Stimulated activated CD4-positive, alpha-beta T cell treated with anti-CD3 and anti-CD28 coated beads, Interleukin-15, amount 100 ng/mL, for 48 hours (primary cell): ENCODE data around the gene PCSK6.
"Not testable (repeated sequence)": the region's sequence is repeated elsewhere in the genome, so short reads cannot be mapped to it uniquely, and the experiment has no call there.

Source experiments
- DNase-seq, 2 donors: peaks; one replicate each; pipeline ENCODE4 v3.0.0-alpha.2; 2020; ENCODE audit warnings: low read depth in 2 of 2

Gene PCSK6

GRCh38 chr15:101432982-101433381 is 56.5 kb downstream of the PCSK6 start:
- DNase-seq, result no peak

DNA sequence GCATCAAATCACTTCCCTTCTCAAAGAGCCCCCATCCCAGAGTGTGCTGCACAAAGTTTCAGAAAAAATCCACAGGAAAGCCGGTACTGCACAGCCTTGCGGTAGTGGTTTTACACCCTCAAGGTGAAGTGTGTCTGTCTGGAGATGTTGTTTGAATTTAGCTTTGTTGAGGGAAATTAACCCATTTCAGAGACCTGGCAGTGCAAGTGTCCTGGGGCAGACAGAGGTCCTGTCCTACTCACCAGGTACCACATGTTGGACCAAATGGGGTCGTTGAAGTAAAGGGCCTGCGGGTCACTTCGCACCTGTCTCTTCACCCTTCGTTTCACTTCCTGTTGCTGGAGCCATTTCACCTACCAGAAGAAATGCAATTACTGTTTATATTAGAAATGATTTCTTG is 57.8 kb downstream of the PCSK6 start:
- DNase-seq, result no peak

- no peak for DNase-seq
These were observed 58.2 kb downstream of the PCSK6 start for GRCh38 chr15:101431301-101431700.

- no peak for DNase-seq
These were observed 59.9 kb downstream of the PCSK6 start for GRCh38 chr15:101429646-101430045.

GRCh38 chr15:101429191-101429590 is 60.3 kb downstream of the PCSK6 start:
- DNase-seq, result no peak

DNA sequence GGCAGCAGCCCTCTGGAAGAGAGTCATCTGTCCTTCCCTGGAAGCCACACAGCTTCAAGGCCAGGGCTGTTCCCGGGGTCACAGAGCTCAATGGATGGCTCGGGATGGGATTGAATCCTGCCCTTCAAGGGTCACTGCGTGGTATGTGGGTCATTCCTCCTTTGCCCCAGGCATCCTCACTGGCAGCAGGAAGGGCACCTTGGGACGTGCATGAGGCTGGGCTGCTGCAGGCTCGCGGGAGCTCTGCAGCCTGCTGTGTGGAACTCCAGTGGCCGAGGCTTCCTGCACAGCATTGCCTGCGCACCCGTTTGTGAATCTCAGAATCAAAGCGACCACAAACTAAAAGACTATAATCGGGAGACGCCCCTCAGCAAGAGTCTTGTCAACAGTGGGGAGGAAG is 60.7 kb downstream of the PCSK6 start:
- no peak for DNase-seq

DNA sequence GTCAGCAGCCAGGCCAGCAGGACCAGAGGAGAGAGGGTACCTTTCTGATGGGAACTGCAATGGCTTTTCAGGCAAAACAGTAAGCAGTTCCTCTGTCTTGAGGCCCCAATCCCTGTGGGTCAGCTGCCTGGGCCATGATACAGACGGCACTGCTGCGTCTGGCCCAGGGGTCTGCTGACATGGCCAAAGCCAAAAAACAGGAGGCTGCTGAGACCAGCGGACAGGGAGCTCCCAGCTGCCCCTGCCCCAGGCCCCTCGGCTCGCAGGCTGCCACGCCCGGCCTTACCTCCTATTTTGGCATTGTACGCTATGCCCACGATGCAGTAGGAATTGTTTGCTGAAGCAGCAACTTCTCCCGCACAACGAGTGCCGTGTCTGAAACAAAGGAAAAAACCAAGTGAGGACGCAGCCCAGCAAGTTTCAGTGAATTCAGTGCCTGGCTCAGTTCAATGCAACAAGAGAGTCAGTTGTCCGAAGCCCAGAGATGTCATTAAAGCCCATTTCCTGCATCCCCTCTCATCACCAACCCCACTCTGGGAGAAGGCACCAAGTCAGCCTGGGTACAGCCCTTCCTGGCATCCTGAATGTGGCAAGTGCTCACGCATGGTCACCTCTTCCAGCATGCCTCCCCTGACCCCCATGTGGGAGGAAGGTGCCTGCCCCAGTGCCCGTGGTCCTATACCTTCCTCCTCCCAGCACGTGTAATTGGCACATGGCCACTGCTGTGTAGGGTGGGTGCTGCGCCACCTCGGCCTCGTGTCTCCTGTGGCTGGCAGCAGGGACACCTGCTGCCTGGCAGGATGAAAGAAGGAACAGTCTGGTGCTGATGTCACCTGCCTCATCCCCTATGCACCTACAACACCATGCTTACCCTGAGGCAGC is 61.7 kb downstream of the PCSK6 start:
- DNase-seq, result no peak

DNA sequence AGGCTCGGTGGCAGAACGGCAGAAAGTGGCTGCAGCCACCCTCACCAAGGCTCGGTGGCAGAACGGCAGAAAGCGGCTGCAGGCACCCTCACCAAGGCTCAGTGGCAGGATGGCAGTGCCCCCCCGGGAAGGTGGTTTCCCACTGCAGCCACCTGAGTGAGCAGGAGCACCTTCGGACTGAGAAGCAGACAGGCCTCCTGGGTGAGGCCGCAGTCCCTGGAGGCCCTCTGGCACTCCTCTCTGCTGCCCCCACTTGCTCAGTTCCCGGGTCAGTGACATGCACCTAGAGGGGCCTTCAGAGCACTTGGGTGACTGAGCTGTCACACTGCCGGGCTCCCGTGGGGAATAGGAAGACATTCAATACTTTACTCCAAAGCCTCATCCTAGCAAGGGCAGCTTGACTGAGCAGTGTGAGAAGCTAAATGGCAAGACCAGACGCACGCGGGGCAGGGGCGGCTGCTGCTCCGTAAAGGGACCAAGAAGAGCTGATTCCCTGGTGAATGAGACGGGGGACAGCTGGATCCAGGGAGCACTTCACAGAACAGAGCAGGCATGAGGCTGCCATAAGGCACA is 62.7 kb downstream of the PCSK6 start:
- no peak for DNase-seq

- DNase-seq, result no peak
These were observed 63.6 kb downstream of the PCSK6 start for GRCh38 chr15:101425787-101426365.

DNA sequence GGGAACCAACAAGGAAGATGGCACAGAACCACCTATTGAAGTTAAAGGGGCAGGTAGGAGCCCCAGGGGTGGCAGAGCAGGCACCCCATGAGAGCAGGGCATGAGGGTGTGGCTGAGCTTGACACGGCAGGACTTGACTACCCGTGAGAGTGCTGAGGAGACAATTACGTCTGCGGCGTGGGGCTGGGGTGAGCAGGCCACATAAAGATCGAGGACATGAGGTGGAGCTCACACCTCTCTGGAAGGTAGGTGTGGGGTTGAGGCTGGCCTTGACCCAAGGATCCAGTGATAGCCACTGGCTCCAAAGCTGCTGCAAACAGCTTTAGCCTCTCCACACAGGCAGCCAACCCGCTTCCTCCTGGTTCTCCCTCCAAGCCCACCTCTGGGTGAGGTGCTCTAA is 64.5 kb downstream of the PCSK6 start:
- no peak for DNase-seq

GRCh38 chr15:101420232-101420631 is 69.3 kb downstream of the PCSK6 start:
- no peak for DNase-seq

- DNase-seq, result not testable (repeated sequence)
These were observed 73.0 kb downstream of the PCSK6 start for GRCh38 chr15:101416475-101416874.

DNA sequence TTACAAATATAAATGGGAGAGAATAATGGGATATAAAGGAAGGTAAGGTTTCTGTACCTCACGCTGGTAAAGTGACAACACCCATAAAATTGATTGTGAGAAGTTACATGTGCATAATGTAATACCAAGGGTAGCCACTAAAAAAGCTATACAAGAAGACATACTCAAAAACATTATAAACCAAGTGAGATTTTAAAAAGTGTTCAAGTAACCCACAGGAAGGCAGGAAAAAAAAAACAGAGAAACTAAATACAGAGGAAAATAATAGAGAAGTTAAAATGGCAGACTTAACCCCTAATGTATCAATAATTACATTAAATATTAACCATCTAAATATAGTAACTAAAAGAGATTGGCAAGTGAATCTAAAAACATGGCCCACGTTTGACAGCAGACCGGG is 76.3 kb downstream of the PCSK6 start:
- DNase-seq, result no peak

DNA sequence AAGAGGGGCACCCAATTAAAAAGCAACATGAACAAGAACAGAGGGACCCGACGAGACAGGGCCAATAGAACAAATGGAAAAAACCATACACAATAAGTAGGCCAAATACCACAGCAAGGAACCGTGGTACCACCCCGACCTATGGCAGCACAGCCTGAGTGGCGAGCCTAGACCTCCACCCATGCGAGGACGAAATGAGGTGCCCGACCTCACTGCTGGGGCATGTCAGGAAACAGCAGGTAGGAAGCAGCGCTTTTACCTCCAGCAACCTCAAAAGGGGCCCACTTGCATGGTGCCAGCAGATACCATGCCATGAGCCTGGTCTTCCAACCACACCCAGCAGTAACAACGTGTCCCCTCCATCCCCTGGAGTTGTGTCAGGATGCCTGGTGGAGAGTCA is 77.9 kb downstream of the PCSK6 start:
- DNase-seq, result no peak

- DNase-seq, result no peak
These were observed 78.4 kb downstream of the PCSK6 start for GRCh38 chr15:101411085-101411484.

GRCh38 chr15:101410612-101411011 is 78.9 kb downstream of the PCSK6 start:
- DNase-seq, result no peak

DNA sequence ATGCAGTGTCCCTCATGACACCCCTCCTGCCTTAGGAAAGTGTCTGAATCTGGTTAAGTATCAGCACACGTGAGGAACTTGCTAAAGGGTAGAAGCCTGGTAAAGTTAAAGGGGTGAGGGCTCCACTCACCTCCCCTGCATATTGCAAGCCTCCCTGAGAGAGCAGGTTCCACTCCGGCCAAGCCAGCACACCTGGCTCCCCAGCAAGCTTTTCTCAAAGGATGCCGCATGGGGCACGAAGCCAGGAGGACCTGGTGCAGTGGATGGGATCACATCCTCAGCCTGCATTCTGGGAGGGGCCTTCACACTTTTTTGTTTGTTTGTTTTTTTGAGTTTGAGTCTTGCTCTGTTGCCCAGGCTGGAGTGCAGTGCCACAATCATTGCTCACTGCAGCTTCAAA is 79.9 kb downstream of the PCSK6 start:
- no peak for DNase-seq

GRCh38 chr15:101407966-101408775 is 81.3 kb downstream of the PCSK6 start:
- DNase-seq, result no peak

DNA sequence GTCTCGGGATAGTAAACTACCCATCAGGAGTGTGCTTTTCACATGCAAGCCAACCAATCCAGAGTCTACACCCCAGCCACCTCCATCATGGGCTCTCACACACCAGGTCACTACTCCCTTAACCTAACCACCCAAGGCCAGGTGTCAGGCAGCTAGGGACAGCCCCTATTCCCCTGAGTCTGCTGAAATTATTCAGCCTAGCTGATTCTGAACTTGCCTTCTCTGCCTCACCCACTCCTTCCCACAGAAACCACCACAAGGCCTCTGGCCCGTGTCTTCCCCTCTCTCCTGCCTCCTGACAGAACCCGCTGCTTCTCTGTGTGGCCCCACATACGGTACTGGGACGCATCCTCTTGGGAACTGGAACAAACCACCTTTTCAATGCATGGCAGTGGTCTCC is 82.1 kb downstream of the PCSK6 start:
- DNase-seq, result no peak

- DNase-seq, result no peak
These were observed 82.8 kb downstream of the PCSK6 start for GRCh38 chr15:101406526-101407195.

GRCh38 chr15:101406036-101406435 is 83.5 kb downstream of the PCSK6 start:
- no peak for DNase-seq

DNA sequence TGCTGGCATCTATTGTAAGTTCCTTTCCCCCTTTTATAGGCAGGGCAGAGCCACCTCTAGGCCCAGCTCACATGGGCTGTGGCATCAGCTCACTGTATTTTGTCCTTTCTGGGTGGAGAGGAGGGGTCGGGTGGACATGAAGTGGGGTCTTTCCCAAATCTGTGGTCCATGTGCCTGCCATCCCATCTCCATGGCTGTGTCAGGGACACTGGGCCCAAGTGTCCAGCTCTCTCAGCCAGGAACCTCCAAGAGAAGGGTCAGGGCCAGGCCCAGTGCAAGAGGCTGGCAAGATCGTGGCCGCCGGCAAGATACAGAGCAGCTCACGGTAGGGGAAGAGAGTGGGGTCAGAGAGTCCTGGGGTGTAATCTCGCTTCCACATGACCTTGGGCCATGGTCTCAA is 85.3 kb downstream of the PCSK6 start:
- no peak for DNase-seq
